Amniotic stem cell (primary cell): Measurements from ENCODE around the gene CXXC1.
"Not testable (repeated sequence)": the region's sequence is repeated elsewhere in the genome, so short reads cannot be mapped to it uniquely, and the experiment has no call there.

Experiments used
- DNase-seq: peaks from one replicate; lab custom pipeline; 2025; lab: John Stamatoyannopoulos, UW

The CXXC1 gene

DNA sequence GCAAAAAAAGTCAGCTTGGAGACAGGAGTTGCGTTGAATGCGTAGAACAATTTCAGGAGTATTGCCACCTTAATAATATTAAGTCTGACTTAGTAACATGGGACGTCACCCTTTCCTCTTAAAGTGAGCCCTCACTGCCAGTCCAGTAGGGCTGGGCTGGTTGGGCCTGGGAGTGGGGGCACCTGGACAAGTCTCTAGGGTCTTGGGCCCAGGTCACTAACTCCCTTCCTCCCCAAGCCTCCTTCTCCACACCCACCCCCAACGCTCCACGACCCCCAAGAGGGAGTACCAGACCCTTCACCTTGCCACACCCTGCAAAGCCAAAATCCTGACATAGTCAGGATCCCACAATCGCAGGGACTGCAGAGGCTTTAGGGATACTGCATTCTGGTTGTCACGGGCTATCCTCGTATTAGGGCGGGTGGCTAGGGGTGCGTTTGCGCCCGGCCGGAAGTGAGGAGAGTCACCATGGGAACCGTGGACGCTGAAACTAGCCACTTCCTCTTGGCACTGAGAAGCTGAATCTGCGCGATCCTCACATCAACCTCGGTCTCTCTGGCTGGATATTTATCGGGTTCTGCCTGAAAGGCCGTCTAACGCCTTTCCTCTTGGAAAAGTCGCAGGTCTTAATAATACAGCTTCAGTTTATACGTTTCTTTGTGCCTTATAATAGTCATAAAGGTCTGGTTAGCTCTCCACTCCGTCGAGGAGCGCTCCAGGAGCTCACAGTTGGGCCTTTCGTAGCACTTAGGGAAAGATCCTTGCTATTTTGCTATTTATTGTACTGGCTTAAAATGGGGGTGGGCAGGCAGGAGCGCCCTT lies 10.3 kb upstream of the CXXC1 start:
- peak; percentile 8 for DNase-seq

DNA sequence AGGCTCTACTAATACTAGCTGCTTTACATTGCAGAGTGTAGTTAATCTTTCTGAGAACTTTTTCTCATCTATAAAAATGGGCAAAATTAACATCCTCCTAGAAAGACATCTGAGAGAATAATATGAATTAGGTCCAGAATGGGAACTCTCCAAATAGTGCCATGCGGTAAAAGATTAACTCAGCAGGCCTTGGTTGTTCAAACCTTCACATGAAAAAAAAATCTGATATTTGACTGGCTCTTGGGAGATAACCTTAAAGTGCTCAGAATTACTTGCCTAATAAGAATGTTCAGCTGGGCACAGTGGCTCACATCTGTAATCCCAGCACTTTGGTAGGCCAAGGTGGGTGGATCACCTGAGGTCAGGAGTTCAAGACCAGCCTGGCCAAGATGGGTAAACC lies 5.5 kb upstream of the CXXC1 start:
- no peak for DNase-seq

DNA sequence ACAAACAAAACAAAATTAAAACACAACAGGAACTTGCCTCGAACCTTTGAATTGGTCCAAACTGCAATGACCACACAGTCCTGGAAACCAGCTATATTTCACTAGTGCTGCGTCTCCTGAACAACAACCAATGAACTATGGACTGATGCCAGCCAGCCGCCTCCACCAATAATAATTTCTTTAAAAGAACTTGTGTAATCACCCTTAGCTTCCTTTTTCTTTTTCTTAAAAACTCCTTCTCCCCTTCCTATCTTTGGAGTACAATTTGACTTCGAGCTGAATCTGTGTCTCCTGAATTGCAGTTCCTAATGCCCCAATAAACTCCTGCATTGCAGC lies 1.6 kb upstream of the CXXC1 start:
- DNase-seq: no peak

DNA sequence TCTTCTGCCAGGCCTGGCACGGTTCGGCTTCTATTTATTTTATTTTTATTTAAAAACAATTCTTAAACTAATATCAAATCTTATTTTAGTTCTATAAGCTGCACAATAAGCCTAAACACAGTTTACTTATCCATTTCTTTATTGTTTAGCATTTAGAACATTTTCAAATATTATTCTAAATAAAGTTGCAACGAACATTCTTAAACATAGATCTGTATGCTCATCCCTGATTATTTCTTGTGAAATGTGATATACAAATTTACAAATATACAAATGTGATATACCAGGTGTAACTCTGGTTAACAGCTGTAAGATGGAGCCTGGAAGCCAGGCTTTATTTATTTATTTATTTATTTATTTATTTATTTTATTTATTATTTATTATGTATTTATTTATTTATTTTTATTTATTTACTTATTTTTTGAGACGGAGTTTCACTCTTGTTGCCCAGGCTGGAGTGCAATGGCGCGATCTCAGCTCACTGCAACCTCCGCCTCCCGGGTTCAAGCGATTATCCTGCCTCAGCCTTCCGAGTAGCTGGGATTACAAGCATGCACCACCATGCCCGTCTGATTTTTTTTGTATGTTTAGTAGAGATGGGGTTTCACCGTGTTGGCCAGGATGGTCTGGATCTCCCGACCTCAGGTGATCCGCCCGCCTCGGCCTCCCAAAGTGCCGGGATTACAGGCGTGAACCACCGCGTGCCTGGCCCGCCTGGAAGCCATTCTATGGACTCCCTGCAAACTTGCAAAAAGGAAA lies 1.0 kb upstream of the CXXC1 start:
- not testable (repeated sequence) for DNase-seq

- DNase-seq: no peak
These were observed 458 bp downstream of the CXXC1 start for GRCh38 chr18:50287028-50287440.

- no peak for DNase-seq
These were observed 983 bp downstream of the CXXC1 start for GRCh38 chr18:50286391-50287027.

DNA sequence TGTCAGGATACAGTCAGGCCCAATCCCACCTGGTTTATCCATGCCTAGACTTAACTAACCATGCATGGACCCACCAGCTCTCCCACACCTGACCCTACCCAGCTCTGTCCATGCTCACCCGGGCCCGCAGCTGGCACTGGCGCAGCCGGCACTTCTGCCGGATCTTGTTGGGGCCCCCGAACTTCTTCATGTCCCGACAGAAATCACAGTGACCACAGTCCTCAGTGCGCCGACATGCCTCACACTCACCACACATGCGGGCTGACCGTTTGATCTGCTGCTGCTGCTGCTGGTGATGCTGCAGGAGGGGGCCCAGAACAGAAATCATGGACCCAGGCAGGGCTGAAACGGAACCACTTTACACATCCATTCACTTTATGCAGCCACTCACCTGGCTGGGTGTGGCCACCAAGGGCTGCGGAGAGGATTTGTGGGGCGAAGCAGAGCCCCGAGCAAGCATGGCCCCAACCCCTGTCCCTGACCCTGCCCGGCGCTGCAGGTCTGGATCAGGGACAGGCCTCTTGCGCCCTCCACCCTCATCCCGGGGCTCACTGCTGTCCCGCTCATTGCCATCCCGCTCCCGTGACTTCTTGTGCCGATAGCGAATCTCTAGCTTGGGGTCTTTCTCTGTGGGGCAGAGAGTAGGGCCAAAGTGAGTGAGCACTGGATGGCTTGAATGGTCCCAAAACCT lies 1.7 kb downstream of the CXXC1 start:
- no peak for DNase-seq

DNA sequence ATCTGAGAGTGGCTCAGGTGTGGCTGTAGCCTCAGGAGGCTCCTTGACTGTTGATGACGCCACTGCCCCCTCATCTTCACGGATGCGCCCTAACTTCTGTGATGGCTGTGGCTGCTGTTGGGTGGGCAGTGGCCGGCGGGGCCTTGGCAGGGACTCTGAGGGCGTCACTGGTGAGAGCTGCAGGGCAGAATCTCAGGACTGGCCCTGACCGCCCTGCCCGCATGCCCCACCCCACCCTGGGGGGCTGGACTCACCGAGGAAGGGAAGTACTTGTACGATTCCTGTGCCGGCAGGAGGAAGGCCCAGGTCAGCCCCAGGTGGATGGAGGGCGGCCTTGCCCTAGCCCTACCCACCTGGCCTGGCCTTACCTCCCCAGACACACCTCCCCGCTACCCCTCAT lies 2.4 kb downstream of the CXXC1 start:
- DNase-seq: no peak

- no peak for DNase-seq
These were observed 3.1 kb downstream of the CXXC1 start for GRCh38 chr18:50284255-50284885.

DNA sequence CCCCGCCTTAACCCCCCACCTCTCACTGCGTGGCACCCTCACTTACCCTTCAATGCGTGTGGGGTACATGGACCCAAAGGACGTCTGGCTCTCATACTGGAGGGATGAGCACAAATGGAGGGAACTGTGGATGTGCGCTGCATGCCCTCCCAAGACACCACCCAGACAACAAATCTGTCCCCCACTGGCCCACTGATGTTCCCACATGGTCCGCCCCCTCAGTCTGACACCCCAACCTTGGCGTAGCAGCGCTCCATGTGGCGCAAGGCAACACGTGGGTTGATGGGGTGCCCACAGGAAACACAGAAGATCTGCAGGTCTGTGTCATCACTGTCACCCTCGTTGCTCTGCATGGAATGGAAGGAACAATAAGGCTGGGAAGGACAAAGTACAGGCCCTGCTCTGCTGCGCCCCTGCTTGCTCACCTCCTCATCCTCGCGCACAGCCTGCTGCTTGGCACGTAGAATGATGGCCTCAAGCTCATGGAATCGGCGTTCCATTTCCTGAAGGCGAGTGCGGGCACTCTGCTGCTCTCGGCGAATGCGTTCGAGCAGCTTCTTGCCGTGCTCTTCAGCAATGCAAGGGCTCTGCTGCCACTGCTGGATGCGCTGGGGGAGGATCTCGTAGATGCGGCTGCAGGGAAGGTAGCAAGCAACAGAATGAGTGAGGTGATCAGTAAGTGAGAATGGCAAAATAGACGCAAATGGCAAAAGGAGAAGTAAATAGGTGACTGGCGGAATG lies 3.9 kb downstream of the CXXC1 start:
- no peak for DNase-seq

DNA sequence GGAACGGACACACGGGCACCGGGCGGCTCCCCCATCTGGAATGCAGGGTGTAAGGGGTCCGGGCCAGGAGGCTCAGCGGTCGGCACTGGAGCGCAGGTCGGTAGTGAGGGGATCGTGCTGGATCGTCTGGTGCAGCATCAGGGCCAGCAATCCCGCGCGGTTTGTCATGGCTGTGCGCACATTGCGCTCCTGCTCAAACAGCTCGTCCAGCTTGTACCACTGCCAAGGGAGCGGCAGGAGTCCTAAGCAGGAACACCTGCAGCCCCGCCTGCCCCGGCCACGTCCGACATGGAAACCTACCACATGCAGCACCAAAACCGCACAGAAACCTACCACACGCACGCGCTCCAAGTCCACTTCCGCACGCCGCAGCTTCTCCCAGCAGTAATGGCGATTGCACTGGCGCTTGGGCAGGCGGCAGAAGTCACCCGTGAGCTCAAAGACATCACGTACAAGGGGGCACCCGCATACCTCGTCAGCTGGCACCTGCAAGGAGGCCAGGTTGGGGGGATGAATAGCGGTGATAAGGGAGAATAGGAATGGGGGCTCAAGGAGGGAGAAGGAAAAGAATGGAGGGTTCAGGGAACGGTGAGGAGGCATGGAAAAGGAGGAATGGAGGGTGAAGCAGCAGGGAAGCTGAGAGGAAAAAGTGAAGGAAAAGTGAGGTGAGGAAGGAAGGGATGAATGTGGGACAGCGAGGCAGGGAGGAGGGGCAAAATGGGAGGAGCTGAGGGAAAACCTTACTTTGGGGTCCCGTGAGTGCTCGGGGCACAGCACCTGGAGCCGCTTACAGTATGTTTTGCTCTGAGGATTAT lies 4.8 kb downstream of the CXXC1 start:
- DNase-seq: no peak

GRCh38 chr18:50281972-50282520 lies 5.4 kb downstream of the CXXC1 start:
- no peak for DNase-seq

DNA sequence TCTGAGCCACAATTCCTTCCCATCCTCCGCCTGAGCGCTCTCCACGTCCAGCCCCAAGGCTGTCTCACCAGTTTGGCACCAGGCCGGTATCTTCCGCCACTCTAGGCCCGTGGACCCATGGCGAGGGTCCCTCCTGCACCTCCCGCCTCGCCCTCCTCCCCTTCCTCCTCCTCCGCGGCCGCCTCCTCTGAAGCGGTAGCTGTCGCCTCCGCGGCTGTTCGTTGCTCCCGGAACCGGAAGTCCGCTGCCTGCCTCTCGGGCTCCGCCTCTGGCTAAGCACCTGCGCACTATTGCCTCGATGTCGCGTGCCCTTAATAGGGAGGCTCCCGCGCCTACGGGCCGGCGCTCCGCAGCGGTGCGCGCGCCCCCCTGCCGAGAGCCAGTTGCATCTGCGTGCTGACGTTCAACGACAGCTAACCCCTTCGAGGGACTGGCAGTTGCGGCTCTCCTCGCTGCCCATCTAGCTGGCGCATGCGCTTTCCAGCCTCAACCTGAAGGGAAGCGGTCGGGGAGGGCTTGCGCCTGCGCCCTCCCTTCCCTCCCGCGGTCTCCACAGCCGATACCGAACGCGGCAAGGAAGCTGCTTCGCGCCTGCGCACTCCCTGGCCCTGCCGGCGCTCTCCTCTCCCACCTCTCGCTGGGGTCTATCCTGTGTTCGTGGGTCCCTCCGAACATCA lies 6.1 kb downstream of the CXXC1 start, which contains the start of gene MBD1:
Gene MBD1 (minus strand): TSS at position 229 of the 677 bp plus-strand sequence. CDS start 1,531 bp downstream, outside the sequence.
- peak; percentile 100 for DNase-seq

DNA sequence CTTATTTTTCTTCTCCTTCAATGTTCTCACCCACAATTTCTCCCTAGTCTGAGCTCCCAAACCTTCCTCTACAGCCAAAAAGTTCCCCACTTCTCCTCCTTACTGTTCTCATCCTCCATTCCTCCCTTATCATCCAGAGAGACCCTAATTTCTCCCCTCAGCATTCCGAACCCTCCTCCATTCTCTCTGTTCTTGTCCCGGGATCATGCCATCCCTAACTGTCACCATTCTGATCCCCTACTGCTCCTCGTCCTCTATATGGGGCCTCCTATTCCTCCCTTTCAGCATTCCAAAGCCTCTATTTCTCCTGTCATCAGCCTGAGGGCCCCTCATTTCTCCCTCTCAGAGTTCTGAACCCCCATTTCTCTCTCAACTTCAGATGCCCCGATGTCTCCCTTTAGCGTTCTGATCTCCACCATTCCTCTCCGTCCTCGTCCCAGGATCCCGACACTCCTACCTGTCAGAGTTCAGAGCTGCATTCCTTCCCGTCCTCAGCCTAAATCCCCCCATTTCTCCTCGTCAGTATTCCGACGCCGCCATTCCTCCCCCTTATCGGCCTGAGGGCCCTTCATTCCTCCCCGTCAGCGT lies 6.7 kb downstream of the CXXC1 start:
- no peak for DNase-seq

DNA sequence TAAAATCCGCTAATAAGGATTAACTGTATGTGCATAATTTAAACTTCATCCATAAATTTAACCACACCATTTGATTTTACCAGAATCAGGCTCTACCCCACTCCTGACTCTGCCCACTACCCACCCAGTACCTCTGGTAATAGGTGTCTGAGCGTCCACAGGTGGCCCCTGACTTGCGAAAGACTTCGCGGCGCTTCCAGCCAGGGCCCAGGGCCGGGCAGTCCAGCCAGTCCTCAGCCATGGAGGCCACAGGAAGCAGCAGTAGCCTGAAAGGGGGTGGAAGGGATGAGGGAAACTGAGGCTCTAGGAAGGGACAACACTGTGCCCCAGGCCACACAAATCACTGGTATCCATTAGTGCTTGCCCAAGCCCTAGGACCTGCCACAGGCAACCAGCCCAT lies 7.7 kb downstream of the CXXC1 start:
- DNase-seq: no peak

DNA sequence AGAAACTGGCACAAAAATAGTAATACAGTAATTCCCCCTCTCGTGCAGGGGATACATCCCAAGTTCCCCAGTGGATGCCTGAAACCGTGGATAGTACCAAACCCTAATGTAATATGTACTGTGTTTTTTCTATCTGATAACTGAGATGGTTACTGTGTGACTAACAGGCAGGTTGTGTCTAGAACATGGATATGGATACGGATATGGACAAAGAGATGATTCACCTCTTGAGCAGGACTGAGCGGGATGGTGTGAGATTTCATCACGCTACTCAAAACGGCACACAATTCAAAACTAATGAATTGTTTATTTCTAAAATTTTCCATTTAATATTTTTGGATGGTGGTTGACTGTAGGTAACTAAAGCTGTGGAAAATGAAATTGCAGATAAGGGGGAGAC lies 9.6 kb downstream of the CXXC1 start:
- DNase-seq: no peak

DNA sequence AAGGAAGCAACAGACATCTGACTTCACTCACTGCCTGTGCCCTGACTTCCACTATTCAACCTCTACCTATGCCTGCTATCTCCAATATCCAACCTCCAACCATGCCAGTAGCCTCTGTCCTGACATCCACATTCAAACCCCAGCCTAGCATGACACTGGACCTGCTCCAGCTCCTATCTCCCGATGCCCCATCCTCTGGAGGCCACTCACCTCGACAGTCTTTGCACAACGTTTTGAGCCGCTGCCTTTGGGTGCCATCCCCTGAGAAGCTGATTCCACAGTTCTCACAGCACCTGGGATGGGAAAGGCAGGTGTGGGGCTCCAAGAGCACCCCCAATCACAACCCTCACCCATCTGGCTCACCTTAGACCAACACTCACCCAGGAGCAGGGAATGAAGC lies 11.0 kb downstream of the CXXC1 start:
- DNase-seq: no peak

DNA sequence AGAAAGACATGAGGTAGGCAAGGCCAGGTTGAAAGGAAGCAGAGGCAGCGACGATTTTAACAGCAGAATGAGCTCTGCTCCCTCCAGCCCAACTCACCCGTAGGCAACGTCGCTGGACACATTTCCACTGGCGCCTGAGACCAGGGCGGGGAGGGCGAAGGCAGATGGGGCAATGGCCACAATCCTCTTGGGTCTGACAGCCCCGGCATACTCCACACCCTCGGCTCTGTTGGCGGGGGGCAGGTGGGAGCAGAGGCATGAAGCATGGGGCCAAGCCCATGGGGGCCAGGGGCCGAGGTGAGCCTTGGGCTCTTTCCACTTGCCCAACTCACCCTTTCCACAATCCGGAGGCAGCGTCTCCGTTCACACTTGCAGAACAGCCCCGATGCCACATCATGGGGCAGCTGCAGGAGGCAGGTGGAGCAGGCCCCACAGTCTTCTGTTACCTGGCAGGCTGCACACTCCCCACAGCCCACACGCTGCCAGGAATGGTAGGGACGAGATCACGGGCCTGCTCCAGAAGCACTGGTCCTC lies 11.9 kb downstream of the CXXC1 start:
- no peak for DNase-seq

DNA sequence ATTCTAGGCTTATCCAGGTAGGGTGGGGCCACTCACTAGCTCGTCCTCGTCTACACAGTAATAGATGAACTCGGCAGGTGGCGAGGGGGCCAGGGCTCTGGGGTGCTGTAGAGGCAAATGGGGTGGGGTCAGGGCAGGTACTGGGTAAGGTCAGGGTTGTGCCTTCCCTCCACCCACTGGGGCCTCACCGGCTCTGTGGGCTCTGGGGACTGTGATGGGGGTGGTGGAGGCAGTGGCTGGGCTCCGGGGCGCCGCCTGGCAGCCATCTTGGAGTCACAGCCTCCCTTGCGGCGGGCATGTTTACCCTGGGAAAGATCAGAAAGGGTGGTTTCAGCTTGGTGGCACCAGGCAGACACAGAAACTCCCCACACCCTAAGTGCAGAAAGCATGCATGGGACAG lies 12.6 kb downstream of the CXXC1 start:
- no peak for DNase-seq
